IMR-90 (cell line): ENCODE results near the gene FIBCD1. TPM values are rescaled to one million over a fixed set of nuclear protein-coding genes. Genes with fewer than 3 reads are reported as not detected.

Source experiments
- ATAC-seq: fragments of 200-7000 bp; cut with Tn5 transposase; 2 replicates; pipeline ENCODE4 v1.9.1; 2020; ENCODE audit warnings: low read depth, mild to moderate bottlenecking, moderate library complexity
- BruUV-seq: library from RNA; stranded (reverse); fragments of 400-500 nt; replicated peaks from 2 replicates; lab custom pipeline; 2021; lab: Mats Ljungman, UMichigan
- CTCF ChIA-PET: fragments of 300-600 bp; formaldehyde crosslinking; extraction: SDS; loops from one replicate; lab custom pipeline; 2021; ENCODE audit warnings: antibody characterized with exemption; lab: Yijun Ruan, JAX
- POLR2A ChIA-PET: fragments of 300-600 bp; sonication (Branson Sonifier 250); formaldehyde crosslinking; loops from one replicate; lab custom pipeline; 2022; ENCODE audit warnings: antibody characterized with exemption; ENCODE audit not compliant: unreplicated experiment; lab: Charles Lee
- DNase-seq: peaks from one replicate; pipeline ENCODE4 v3.0.0; 2013
- H2AFZ ChIP-seq: replicated peaks from 2 replicates; pipeline ENCODE3; 2013; ENCODE audit warnings: low read length, mild to moderate bottlenecking; ENCODE audit not compliant: poor library complexity
- H2AK5ac ChIP-seq: 2 replicates; pipeline ENCODE4 v1.6.1; 2013; ENCODE audit warnings: low read depth, low read length, inconsistent platforms
- H2AK9ac ChIP-seq: replicated peaks from 2 replicates; pipeline ENCODE3; 2013; ENCODE audit warnings: mild to moderate bottlenecking, low read depth, low read length, moderate library complexity; ENCODE audit not compliant: poor library complexity
- H2BK120ac ChIP-seq: 2 replicates; pipeline ENCODE4 v1.6.1; 2013; ENCODE audit warnings: low read depth, low read length, inconsistent platforms
- H2BK15ac ChIP-seq: 3 replicates; pipeline ENCODE4 v1.6.1; 2013; ENCODE audit warnings: low read depth, low read length, inconsistent platforms
- H2BK20ac ChIP-seq: 2 replicates; pipeline ENCODE4 v1.6.1; 2013; ENCODE audit warnings: low read depth, mild to moderate bottlenecking, inconsistent platforms, low read length, moderate library complexity
- H2BK5ac ChIP-seq: 2 replicates; pipeline ENCODE4 v1.6.1; 2013; ENCODE audit warnings: mild to moderate bottlenecking, low read depth, low read length, inconsistent platforms; ENCODE audit not compliant: poor library complexity, severe bottlenecking
- H3K14ac ChIP-seq: replicated peaks from 2 replicates; pipeline ENCODE4 v1.6.1; 2013; ENCODE audit warnings: low read depth, low read length, inconsistent platforms
- H3K18ac ChIP-seq: 2 replicates; pipeline ENCODE4 v1.6.1; 2013; ENCODE audit warnings: low read depth, low read length, control low read depth
- H3K23ac ChIP-seq: 2 replicates; pipeline ENCODE4 v1.6.1; 2013; ENCODE audit warnings: low read depth, low read length, inconsistent platforms
- H3K27ac ChIP-seq: 2 replicates; pipeline ENCODE4 v1.5.1; 2013; ENCODE audit warnings: mild to moderate bottlenecking, control low read depth, low read length; ENCODE audit not compliant: insufficient read depth
- H3K27me3 ChIP-seq: 2 replicates; pipeline ENCODE4 v1.6.1; 2013; ENCODE audit warnings: low read length; ENCODE audit not compliant: control insufficient read depth, insufficient read depth
- H3K36me3 ChIP-seq: 2 replicates; pipeline ENCODE4 v1.6.1; 2013; ENCODE audit warnings: low read length, mixed read lengths; ENCODE audit not compliant: control insufficient read depth, insufficient read depth
- H3K4ac ChIP-seq: 2 replicates; pipeline ENCODE4 v1.6.1; 2013; ENCODE audit warnings: low read depth, low read length, inconsistent platforms
- H3K4me1 ChIP-seq: 2 replicates; pipeline ENCODE4 v1.6.1; 2013; ENCODE audit warnings: low read length, mixed read lengths; ENCODE audit not compliant: control insufficient read depth, insufficient read depth
- H3K4me2 ChIP-seq: 2 replicates; pipeline ENCODE4 v1.6.1; 2013; ENCODE audit warnings: low read depth, mild to moderate bottlenecking, control low read depth, low read length, moderate library complexity
- H3K4me3 ChIP-seq: 2 replicates; pipeline ENCODE4 v1.5.1; 2013; ENCODE audit warnings: low read depth, mild to moderate bottlenecking, control low read depth, low read length, moderate library complexity; ENCODE audit not compliant: insufficient read depth
- H3K56ac ChIP-seq: 2 replicates; pipeline ENCODE4 v1.6.1; 2013; ENCODE audit warnings: low read length, inconsistent platforms; ENCODE audit not compliant: insufficient read depth; ENCODE audit errors: extremely low read depth
- H3K79me1 ChIP-seq, 2 experiments: 2 replicates each; pipeline ENCODE4 v1.6.1; 2013; ENCODE audit warnings: low read length in 2 of 2, inconsistent platforms in 1 of 2, low read depth in 1 of 2
- H3K9ac ChIP-seq: 2 replicates; pipeline ENCODE4 v1.6.1; 2013; ENCODE audit warnings: low read depth, low read length, control low read depth
- H3K9me1 ChIP-seq: 2 replicates; pipeline ENCODE4 v1.6.1; 2013; ENCODE audit warnings: low read length, inconsistent platforms; ENCODE audit not compliant: insufficient read depth
- H3K9me3 ChIP-seq: 2 replicates; pipeline ENCODE4 v1.6.1; 2013; ENCODE audit warnings: low read length; ENCODE audit not compliant: control insufficient read depth, insufficient read depth
- H4K20me1 ChIP-seq: 2 replicates; pipeline ENCODE4 v1.6.1; 2013; ENCODE audit warnings: low read length, inconsistent platforms; ENCODE audit not compliant: insufficient read depth
- H4K5ac ChIP-seq: 2 replicates; pipeline ENCODE4 v1.6.1; 2013; ENCODE audit warnings: mild to moderate bottlenecking, low read depth, low read length, control low read depth
- H4K8ac ChIP-seq, 2 experiments: 2 replicates each; pipeline ENCODE4 v1.6.1; 2013; ENCODE audit warnings: low read depth in 2 of 2, low read length in 2 of 2, control low read depth in 1 of 2, inconsistent platforms in 1 of 2
- H4K91ac ChIP-seq: 2 replicates; pipeline ENCODE4 v1.6.1; 2013; ENCODE audit warnings: low read depth, low read length, inconsistent platforms; ENCODE audit not compliant: insufficient read depth
- BHLHE40 ChIP-seq: fragments of 150-350 bp; IDR thresholded peaks from 2 replicates; pipeline ENCODE4 v1.6.1; 2016; ENCODE audit warnings: mild to moderate bottlenecking, low read depth, low read length
- CEBPB ChIP-seq: IDR thresholded peaks from 2 replicates; pipeline ENCODE4 v1.6.1; 2012; ENCODE audit warnings: low read depth, low read length, improper control_type of control experiment
- CTCF ChIP-seq: conservative IDR thresholded peaks from 2 replicates; pipeline ENCODE4 v1.5.1; 2012; ENCODE audit warnings: mild to moderate bottlenecking, low read depth, low read length, improper control_type of control experiment
- FOS ChIP-seq: fragments of 150-350 bp; IDR thresholded peaks from 2 replicates; pipeline ENCODE4 v1.6.1; 2016; ENCODE audit warnings: low read depth, low read length
- MAFK ChIP-seq: IDR thresholded peaks from 2 replicates; pipeline ENCODE4 v1.6.1; 2012; ENCODE audit warnings: low read depth, low read length, improper control_type of control experiment
- MXI1 ChIP-seq: IDR thresholded peaks from 2 replicates; pipeline ENCODE4 v1.6.1; 2012; ENCODE audit warnings: low read depth, mild to moderate bottlenecking, low read length, moderate library complexity, borderline replicate concordance
- NFE2L2 ChIP-seq: fragments of 150-350 bp; IDR thresholded peaks from 2 replicates; pipeline ENCODE4 v1.6.1; 2016; ENCODE audit warnings: low read depth, mild to moderate bottlenecking, low read length
- POLR2A ChIP-seq: IDR thresholded peaks from 2 replicates; pipeline ENCODE4 v1.6.1; 2012; ENCODE audit warnings: mild to moderate bottlenecking, low read depth, low read length
- RAD21 ChIP-seq: IDR thresholded peaks from 2 replicates; pipeline ENCODE4 v1.6.1; 2012; ENCODE audit warnings: low read length, improper control_type of control experiment
- RCOR1 ChIP-seq: IDR thresholded peaks from 2 replicates; pipeline ENCODE4 v1.6.1; 2012; ENCODE audit warnings: mild to moderate bottlenecking, low read length, improper control_type of control experiment; ENCODE audit not compliant: insufficient replicate concordance
- RFX5 ChIP-seq: IDR thresholded peaks from 2 replicates; pipeline ENCODE4 v1.8.0; 2012; ENCODE audit warnings: low read depth, mild to moderate bottlenecking, low read length, moderate library complexity
- USF2 ChIP-seq: fragments of 150-350 bp; IDR thresholded peaks from 2 replicates; pipeline ENCODE4 v1.6.1; 2017; ENCODE audit warnings: mild to moderate bottlenecking, antibody characterized with exemption, low read length, low read depth
- WGBS, 2 experiments: methylation state at CpG; one replicate each; pipeline versions ENCODE4 v1.1.5 to v1.1.7; 2013; ENCODE audit warnings: missing lambda C conversion rate in 2 of 2; ENCODE audit not compliant: insufficient read length in 1 of 2; ENCODE audit errors: extremely low coverage in 2 of 2; 5-methylcytosine and 5-hydroxymethylcytosine counted together
- dilution Hi-C: fragments of 300-500 bp; cut with HindIII; formaldehyde crosslinking; loops from one replicate; pipeline ENCODE4 v1.14.3; 2018; ENCODE audit warnings: low sequenced_read_pairs; ENCODE audit not compliant: unreplicated experiment
- in situ Hi-C: fragments of 300-500 bp; cut with MboI; formaldehyde crosslinking; loops from 3 replicates; pipeline ENCODE4 v1.14.3; 2019; ENCODE audit warnings: low sequenced_read_pairs, inconsistent platforms, mixed read lengths
- intact Hi-C: fragments of 100-400 bp; cut with micrococcal nuclease; formaldehyde crosslinking; loops from 2 replicates; pipeline ENCODE4 v1.10.0; 2022
- polyA plus RNA-seq, 3 experiments: library from polyadenylated mRNA; depleted of rRNA; stranded (reverse); fragments of >200 nt; gene quantifications; 2 replicates each; pipeline ENCODE4 v1.2.3, GENCODE V29; 2012; ENCODE audit warnings: low replicate concordance in 1 of 3
- total RNA-seq: library from RNA; depleted of rRNA; stranded (reverse); fragments of >200 nt; gene quantifications from 2 replicates; pipeline ENCODE4 v1.2.3, GENCODE V29; 2012
- TF ChIP-seq, protein P1 (sequence below): fragments of 150-350 bp; IDR thresholded peaks from 2 replicates; pipeline ENCODE4 v1.6.1; 2016; ENCODE audit warnings: low read depth, mild to moderate bottlenecking, low read length, moderate library complexity, borderline replicate concordance

Gene FIBCD1
- total and polyA plus RNA-seq, 2 of the 4 experiments (the other 2 are of a cell fraction) = 1.1 to 10.1 TPM

DNA sequence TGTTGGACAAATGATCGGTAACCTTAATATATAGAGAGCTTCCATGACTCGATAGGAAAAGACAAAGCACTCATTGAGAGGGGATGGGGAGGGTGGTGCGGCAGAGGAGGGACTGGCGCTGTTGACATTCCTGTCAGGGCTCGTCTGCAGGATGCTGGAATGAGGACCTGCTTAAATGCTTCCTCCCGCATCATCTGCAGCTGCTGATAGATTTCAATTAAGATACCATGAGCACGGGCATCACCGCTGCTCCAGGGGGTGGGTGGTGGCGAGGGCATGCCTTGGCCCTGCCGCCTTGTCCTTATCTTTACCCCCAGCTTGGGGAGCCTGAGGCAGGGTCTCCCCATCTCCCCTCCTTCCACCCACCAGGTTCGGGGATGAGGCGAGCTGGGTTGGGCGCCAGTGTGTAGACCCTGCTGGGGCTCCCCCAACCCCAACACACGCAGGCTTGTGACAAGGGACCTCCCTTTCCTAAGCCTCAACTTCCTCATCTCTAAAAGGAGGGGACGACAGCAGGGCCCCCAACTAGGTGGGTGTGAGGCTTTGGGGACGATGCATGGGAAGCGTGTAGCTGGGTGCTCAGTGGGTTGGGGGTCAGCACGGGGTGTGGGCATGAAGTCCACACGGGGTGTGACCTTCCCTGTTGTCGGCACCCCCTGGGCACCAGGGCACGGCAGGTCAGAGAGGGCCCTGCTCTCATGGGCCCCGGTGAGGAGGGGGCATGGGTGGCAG, 30.7 kb downstream of the FIBCD1 start:
- Histone ChIP-seq H3K9me1 (no peaks in the 10 kb centered on the region), H2BK20ac (no peak overlapping the region), H2AFZ (no peak overlapping the region), H3K4me3 (no peak overlapping the region), H4K91ac (no peak overlapping the region), H2BK5ac (no peak overlapping the region), H3K56ac (no peak overlapping the region), H2AK5ac (no peak overlapping the region), H3K23ac (no peak overlapping the region), H3K18ac (no peak overlapping the region), H3K4me2 (no peak overlapping the region), H3K14ac (no peak overlapping the region), H4K20me1 (no peaks in the 10 kb centered on the region), H3K4me1 (peaks cover 4% of the 10 kb centered on the region), H3K9ac (no peak overlapping the region), H4K8ac (no peak overlapping the region), H3K4ac (no peak overlapping the region), H4K5ac (no peak overlapping the region), H3K79me1 (no peaks in the 10 kb centered on the region), H3K36me3 (no peaks in the 10 kb centered on the region), H2BK120ac (no peak overlapping the region), H3K27ac (no peak overlapping the region), H2BK15ac (no peak overlapping the region), H3K9me3 (peaks cover 2% of the 10 kb centered on the region; the same call in 1 of the 2 replicates), H3K27me3 (no peaks in the 10 kb centered on the region), H2AK9ac (no peak overlapping the region)
- TF ChIP-seq MAFK = no peak
- no peak for TF ChIP-seq BHLHE40
- no peak for TF ChIP-seq CTCF
- TF ChIP-seq RFX5 = no peak
- TF ChIP-seq POLR2A = no peak
- TF ChIP-seq, protein P1, sequence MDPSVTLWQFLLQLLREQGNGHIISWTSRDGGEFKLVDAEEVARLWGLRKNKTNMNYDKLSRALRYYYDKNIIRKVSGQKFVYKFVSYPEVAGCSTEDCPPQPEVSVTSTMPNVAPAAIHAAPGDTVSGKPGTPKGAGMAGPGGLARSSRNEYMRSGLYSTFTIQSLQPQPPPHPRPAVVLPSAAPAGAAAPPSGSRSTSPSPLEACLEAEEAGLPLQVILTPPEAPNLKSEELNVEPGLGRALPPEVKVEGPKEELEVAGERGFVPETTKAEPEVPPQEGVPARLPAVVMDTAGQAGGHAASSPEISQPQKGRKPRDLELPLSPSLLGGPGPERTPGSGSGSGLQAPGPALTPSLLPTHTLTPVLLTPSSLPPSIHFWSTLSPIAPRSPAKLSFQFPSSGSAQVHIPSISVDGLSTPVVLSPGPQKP = no peak
- TF ChIP-seq RCOR1 = no peak
- no peak for TF ChIP-seq FOS
- no peak for TF ChIP-seq CEBPB
- no peak for TF ChIP-seq NFE2L2
- no peak for TF ChIP-seq RAD21
- no peak for TF ChIP-seq USF2
- no peak for TF ChIP-seq MXI1
- ATAC-seq (no peak), DNase-seq (no peak)
- in situ Hi-C loops (no loop called here), dilution Hi-C loops (no loop called here), intact Hi-C loops (no loop called here)
- CTCF ChIA-PET = no interaction called here
- 80% methylated on average over 10 of the region's 22 CpGs; no CpG with 5 or more reads in 1 of the 2 experiments for whole genome bisulfite sequencing, 2 experiments
- POLR2A ChIA-PET = no interaction called here
- BruUV-seq = no TSS peak
